GM19372 (cell line): ENCODE measurements around the gene PER1.
"Not testable (repeated sequence)": the region's sequence is repeated elsewhere in the genome, so short reads cannot be mapped to it uniquely, and the experiment has no call there.

Experiments
- ATAC-seq: cut with Tn5 transposase; IDR thresholded peaks from one replicate; pipeline ENCODE4 v1.9.1; 2021; ENCODE audit warnings: mild to moderate bottlenecking, low read depth, moderate library complexity; ENCODE audit not compliant: unreplicated experiment

PER1 gene

GRCh38 chr17:8173056-8173870, 21.1 kb upstream of the PER1 start:
- peak; percentile 67 for ATAC-seq

DNA sequence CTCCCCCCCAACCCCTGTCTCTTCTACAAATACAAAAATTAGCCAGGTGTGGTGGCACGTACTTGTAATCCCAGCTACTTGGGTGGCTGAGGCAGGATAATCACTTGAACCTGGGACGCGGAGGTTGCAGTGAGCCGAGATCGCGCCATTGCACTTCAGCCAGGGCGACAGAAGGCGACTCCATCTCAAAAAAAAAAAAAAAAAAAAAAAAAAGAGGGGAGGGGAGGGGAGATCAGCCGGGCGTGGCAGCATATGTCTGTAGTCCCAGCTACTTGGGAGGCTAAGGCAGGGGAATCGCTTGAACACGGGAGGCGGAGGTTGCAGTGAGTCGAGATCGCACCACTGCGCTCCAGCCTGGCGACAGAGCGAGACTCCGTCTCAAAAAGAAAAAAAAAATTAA, 18.0 kb upstream of the PER1 start:
- ATAC-seq: not testable (repeated sequence)

GRCh38 chr17:8167526-8167925, 15.3 kb upstream of the PER1 start:
- ATAC-seq: no peak

- ATAC-seq: no peak
Observed at GRCh38 chr17:8166731-8167130, 14.5 kb upstream of the PER1 start.

GRCh38 chr17:8164815-8165131, 12.6 kb upstream of the PER1 start:
- no peak for ATAC-seq

- no peak for ATAC-seq
Observed at GRCh38 chr17:8163978-8164814, 12.0 kb upstream of the PER1 start.

DNA sequence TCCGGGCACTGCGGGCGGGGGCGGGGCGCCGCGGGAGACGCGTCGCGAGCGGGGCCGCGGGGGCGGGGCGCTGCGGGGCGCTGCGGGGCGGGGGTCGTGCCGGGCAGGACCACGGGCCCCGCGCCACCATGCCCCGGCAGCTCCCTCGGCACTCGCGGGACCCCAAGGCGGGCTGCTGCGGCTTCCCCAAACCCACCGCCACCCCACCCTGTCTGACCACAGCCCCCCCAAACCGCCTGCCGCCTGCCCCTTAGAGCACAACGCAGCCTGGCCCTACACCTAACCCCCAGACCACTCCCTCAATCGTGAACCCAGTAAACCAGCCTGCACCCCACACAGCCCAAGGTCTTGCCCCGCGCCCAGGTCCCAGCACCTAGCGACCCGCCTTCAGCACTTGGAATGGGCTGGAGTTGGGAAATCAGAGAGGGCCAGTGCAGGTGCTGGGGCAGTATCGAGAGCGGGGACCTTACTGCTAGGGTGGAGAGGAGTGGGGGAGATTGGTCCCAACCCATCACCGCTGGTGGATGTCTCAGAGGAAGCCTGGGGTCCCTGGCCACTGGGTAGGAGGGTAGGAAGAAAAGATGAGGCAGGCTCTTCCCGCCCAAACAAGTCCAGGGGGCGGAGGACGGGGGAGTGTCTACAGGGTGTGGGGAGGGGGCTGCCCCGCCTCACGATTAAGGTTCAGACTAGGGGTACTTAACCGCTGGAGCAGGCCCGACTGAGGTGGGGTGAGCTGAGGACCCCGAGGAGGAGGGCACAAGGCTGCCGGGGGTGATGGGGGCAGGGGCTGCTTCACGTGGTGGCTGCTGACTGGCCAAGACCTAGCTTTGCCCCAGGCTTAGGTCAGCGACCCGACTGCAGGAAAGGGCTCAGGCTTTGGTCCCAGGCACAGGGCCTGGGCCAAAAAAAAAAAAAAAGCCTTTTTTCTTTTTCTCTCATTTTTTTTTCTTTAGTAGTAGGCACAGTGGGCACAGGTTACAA, 11.1 kb upstream of the PER1 start:
- ATAC-seq: no peak

DNA sequence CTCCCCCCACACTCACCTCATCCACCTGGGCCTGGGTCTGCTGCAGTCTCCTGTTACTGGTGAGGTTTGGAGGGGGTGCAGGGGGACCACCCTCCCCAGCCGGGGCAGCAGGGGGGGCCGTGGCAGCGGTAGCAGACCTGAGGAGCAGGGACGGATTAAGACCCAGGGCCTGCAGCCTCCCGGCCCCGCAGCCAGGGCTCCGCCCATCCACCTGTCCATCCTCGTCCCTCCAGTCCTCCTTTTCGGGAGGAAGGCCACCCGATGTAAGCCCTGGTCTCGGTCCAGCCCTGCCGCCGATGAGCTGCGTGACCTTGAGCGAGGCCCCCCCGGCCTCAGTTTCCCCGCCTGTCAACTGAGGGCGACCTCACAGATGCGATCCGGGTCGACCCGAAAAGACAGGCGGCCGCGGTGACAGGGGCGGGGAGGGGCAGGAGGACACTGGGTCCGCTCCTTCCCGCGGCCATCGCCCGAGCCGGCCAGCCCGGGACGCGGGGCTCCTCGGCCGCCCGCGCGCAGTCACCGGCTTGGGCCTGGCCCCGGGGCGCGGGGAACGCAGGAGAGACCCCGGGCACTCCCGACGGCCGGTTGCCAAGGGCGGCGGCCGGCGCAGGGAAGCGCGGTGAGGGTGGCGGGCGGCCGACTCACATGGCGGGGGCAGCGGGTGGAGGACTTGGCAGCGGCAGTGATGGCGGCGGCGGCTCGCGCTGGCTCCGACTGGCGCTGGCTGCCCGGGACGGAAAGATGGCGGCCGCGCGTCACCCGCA, 10.2 kb upstream of the PER1 start, which contains the start of gene VAMP2:
VAMP2 (minus strand) TSS at position 716 of the 764 bp plus-strand sequence; CDS start at position 647, 69 bp downstream.
- ATAC-seq: peak; percentile 57

DNA sequence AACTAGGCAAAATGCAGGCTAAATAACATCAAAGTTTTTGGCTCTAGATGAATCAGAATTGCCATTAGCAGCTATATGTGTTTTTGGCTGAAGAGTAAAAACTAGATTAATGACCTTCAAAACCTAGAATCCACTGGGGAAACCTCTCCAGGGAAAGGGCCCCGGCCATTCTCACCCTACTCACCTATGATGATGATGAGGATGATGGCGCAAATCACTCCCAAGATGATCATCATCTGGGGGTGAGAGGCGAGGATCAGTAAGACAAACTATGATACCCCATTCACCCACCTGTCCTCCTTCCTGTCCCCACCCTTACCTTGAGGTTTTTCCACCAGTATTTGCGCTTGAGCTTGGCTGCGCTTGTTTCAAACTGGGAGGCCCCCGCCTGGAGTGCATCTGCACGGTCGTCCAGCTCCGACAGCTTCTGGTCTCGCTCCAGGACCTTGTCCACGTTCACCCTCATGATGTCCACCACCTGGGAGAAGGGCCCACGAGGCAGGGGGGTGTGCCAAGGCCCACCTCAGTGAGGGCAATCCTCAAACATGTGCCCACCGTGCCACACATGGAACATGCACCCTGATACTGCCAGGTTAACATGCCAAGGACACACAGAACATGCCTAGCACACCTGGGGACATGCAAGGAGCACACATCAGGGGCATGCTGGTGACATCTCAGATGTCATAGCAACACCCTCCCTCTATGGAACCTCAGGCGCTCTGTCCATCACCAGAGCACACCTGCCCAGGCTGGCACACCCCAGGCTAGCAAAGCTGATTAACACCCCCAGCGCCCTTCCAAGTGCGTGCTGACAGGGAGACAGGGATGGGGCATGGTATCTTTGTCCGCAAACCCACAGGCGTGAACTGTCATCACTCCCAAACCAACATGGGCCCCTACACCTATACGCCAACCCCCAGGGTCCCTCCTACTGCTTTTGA, 9.4 kb upstream of the PER1 start:
- no peak for ATAC-seq

- ATAC-seq: no peak
Observed at GRCh38 chr17:8160741-8161221, 8.6 kb upstream of the PER1 start.

DNA sequence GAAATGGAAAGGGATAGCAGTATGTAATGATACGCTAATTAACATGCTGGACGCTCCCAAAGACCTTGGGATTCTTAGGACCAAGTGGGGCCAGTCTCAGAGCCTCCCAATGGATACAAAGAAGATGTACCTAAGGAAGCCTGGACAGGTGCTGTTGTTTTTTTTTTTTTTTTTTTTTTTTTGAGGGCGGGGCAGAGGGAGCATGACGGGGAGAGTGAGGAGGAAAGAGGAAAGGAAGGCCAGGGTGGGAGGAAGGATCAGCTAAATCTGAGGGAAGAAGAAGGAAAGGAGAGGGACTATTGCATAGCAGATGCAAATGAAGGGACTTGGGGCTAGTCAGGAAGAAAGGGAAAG, 8.0 kb upstream of the PER1 start:
- no peak for ATAC-seq

GRCh38 chr17:8159459-8160223, 7.4 kb upstream of the PER1 start:
- ATAC-seq: no peak

DNA sequence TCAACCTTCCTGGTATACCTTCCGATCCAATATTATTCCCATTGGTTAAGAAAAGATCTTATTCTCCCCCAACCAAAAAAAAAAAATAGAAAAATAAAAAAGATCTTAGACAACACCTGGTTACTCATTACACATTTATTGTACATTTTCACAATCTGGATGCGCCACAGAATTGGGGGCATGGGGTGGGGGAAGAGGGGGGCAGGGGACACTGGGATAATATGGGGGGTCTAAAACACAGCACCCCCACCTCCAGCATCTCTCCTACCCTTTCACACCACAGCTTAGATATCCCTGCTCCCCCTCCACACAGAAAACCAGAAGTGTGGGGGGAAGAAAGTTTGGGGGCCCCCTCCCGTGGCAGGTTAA, 6.8 kb upstream of the PER1 start:
- no peak for ATAC-seq

DNA sequence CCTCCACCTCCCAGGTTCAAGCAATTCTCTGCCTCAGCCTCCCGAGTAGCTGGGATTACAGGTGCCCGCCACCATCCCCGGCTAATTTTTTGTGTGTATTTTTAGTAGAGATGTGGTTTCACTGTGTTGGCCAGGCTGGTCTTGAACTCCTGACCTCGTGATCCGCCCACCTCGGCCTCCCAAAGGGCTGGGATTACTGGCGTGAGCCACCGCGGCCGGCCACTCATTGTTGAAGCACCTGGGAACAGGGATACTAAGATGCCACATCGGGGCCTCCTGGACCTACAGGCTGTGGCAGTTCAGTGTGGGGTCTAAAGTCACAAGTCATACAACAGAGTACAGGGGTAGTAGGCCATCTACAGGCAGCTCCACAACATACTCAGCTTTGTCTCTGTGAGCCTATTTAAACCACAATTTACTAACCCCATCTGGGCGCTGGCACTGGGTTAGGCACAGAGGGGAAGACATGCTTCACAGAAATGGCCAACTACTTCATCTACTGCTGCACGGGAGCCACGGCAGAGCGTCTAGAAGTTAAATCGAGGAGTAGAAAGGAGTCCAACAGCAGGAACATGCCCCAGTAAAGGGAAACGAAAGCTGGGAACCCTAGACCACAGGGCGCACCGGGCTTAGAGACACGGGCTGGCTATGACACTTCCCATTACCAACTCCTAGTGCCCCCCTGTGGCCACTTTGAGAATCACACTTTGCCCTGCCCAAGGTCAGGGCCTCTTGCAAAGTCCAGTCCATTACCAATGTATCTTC, 6.2 kb upstream of the PER1 start:
- ATAC-seq: no peak

GRCh38 chr17:8156246-8156992, 4.2 kb upstream of the PER1 start:
- ATAC-seq: peak; percentile 85

DNA sequence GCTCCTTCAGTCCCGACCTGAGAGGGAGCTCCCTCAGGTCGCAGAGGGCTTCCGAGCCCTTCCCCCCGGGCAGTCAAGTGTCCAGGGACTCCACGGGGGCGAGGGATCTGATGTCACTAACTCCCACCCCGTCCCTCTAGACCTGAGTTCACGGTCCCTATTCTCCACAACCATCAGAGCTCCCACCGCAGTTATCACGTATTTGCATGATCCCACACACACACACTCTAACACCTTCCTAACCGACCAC, 3.7 kb upstream of the PER1 start:
- ATAC-seq: no peak
